SK-N-SH (cell line): Measurements from ENCODE around the gene WNT4. TPM values are rescaled to one million over a fixed set of nuclear protein-coding genes. Genes with fewer than 3 reads are reported as not detected.

Source experiments
- CTCF ChIA-PET: fragments of 300-600, 350-600 bp; formaldehyde crosslinking; extraction: SDS; loops from one replicate; lab custom pipeline; 2021; lab: Yijun Ruan, JAX
- POLR2A ChIA-PET: fragments of 350-600 bp; sonication (Branson Sonifier 250); formaldehyde crosslinking; extraction: SDS; loops from one replicate; lab custom pipeline; 2020; ENCODE audit warnings: antibody characterized with exemption, inconsistent platforms; lab: Yijun Ruan, JAX
- DNase-seq: peaks from one replicate; pipeline ENCODE4 v3.0.0; 2012
- H2AFZ ChIP-seq: fragments of 200-600 bp; sonication (generic); 2 replicates; pipeline ENCODE4 v1.8.1; 2016; ENCODE audit warnings: antibody characterized with exemption, mild to moderate bottlenecking, low read depth
- H3F3A ChIP-seq: fragments of 200-600 bp; sonication (generic); replicated peaks from 2 replicates; pipeline ENCODE3; 2016; ENCODE audit warnings: antibody characterized with exemption, mild to moderate bottlenecking; ENCODE audit not compliant: insufficient read depth
- H3K27ac ChIP-seq, 2 experiments: fragments of 200-500 bp in 1 of 2; fragments of 200-600 bp in 1 of 2; sonication (Bioruptor generic) in 1 of 2; sonication (generic), shearing (Covaris generic) in 1 of 2; 2 replicates each; pipeline versions ENCODE4 v1.5.1 to v1.6.1; 2014 to 2016; ENCODE audit warnings: low read depth in 2 of 2, inconsistent platforms in 1 of 2, low read length in 1 of 2, mild to moderate bottlenecking in 1 of 2, mixed read lengths in 1 of 2
- H3K27me3 ChIP-seq: fragments of 200-600 bp; sonication (generic), shearing (Covaris generic); 2 replicates; pipeline ENCODE4 v1.6.1; 2016; ENCODE audit warnings: mixed run types; ENCODE audit not compliant: insufficient read depth
- H3K36me3 ChIP-seq, 2 experiments: fragments of 200-500 bp in 1 of 2; fragments of 200-600 bp in 1 of 2; sonication (Bioruptor generic) in 1 of 2; sonication (generic) in 1 of 2; replicated peaks in 1 of 2; 2 replicates each; pipeline versions ENCODE3 to v1.5.1; 2014 to 2016; ENCODE audit warnings: low read length in 1 of 2, mild to moderate bottlenecking in 1 of 2; ENCODE audit not compliant: insufficient read depth in 2 of 2, control insufficient read depth in 1 of 2
- H3K4me1 ChIP-seq, 2 experiments: fragments of 200-500 bp in 1 of 2; fragments of 200-600 bp in 1 of 2; sonication (Bioruptor generic) in 1 of 2; sonication (generic), shearing (Covaris generic) in 1 of 2; 2 replicates each; pipeline versions ENCODE4 v1.5.1 to v1.6.1; 2014 to 2016; ENCODE audit warnings: low read depth in 1 of 2, low read length in 1 of 2, mixed run types in 1 of 2; ENCODE audit not compliant: insufficient read depth in 2 of 2, control insufficient read depth in 1 of 2
- H3K4me2 ChIP-seq: fragments of 200-600 bp; sonication (generic), shearing (Covaris generic); 2 replicates; pipeline ENCODE4 v1.6.1; 2017; ENCODE audit warnings: mixed run types
- H3K4me3 ChIP-seq, 2 experiments: fragments of 200-500 bp in 1 of 2; fragments of 200-600 bp in 1 of 2; sonication (Bioruptor generic) in 1 of 2; sonication (generic), shearing (Covaris generic) in 1 of 2; 2 replicates each; pipeline versions ENCODE4 v1.5.1 to v1.8.1; 2014 to 2016; ENCODE audit warnings: low read depth in 2 of 2, inconsistent platforms in 1 of 2, low read length in 1 of 2, mild to moderate bottlenecking in 1 of 2, mixed read lengths in 1 of 2, moderate library complexity in 1 of 2
- H3K79me2 ChIP-seq: fragments of 200-600 bp; sonication (generic); 2 replicates; pipeline ENCODE4 v1.8.1; 2017; ENCODE audit warnings: mild to moderate bottlenecking; ENCODE audit not compliant: insufficient read depth
- H3K9ac ChIP-seq: fragments of 200-600 bp; sonication (generic); 2 replicates; pipeline ENCODE4 v1.6.1; 2017; ENCODE audit warnings: mixed run types
- H3K9me2 ChIP-seq: fragments of 200-600 bp; sonication (generic); 2 replicates; pipeline ENCODE4 v1.6.1; 2017; ENCODE audit warnings: mixed run types
- H3K9me3 ChIP-seq: fragments of 200-600 bp; sonication (generic); 2 replicates; pipeline ENCODE4 v1.6.1; 2017; ENCODE audit warnings: mixed run types, mild to moderate bottlenecking, moderate library complexity
- H4K20me1 ChIP-seq: fragments of 200-600 bp; sonication (generic); 2 replicates; pipeline ENCODE4 v1.6.1; 2017; ENCODE audit warnings: mild to moderate bottlenecking, mixed run types; ENCODE audit not compliant: insufficient read depth
- CTCF ChIP-seq: fragments of 200-600 bp; sonication (generic); IDR thresholded peaks from 2 replicates; pipeline ENCODE4 v1.6.1; 2017; ENCODE audit warnings: antibody characterized with exemption, mild to moderate bottlenecking, moderate library complexity
- EP300 ChIP-seq, 2 experiments: IDR thresholded peaks; 2 replicates each; pipeline versions ENCODE4 v1.4.0 to v1.6.1; 2012; ENCODE audit warnings: borderline replicate concordance in 1 of 2, low read depth in 1 of 2, low read length in 1 of 2
- EZH2phosphoT487 ChIP-seq: fragments of 200-600 bp; sonication (generic); IDR thresholded peaks from 2 replicates; pipeline ENCODE4 v1.6.1; 2017; ENCODE audit warnings: low read depth, mixed run types, mild to moderate bottlenecking, antibody characterized with exemption, moderate library complexity, borderline replicate concordance
- GATA2 ChIP-seq: sonication (generic); formaldehyde crosslinking; IDR thresholded peaks from 2 replicates; pipeline ENCODE4 v1.5.0; 2020; ENCODE audit warnings: mild to moderate bottlenecking, missing genetic modification reagents
- IRF3 ChIP-seq: fragments of 150-350 bp; IDR thresholded peaks from 2 replicates; pipeline ENCODE4 v1.6.1; 2016; ENCODE audit warnings: mild to moderate bottlenecking, low read depth, low read length
- JUND ChIP-seq: IDR thresholded peaks from 2 replicates; pipeline ENCODE4 v1.4.0; 2012
- MXI1 ChIP-seq: IDR thresholded peaks from 2 replicates; pipeline ENCODE4 v1.6.1; 2012; ENCODE audit warnings: mild to moderate bottlenecking, low read depth, low read length, improper control_type of control experiment
- NFIC ChIP-seq: IDR thresholded peaks from 2 replicates; pipeline ENCODE4 v1.4.0; 2012; ENCODE audit warnings: borderline replicate concordance
- WGBS: methylation state at CpG from one replicate; pipeline ENCODE4 v1.1.6; 2017; ENCODE audit warnings: low lambda C conversion rate; 5-methylcytosine and 5-hydroxymethylcytosine counted together
- polyA plus RNA-seq, 3 experiments: library from polyadenylated mRNA; depleted of rRNA; stranded (reverse); fragments of >200 nt; gene quantifications; 2 replicates each; pipeline ENCODE4 v1.2.3, GENCODE V29; 2012
- TF ChIP-seq, protein P1 (sequence below): fragments of 150-350 bp; IDR thresholded peaks from 2 replicates; pipeline ENCODE4 v1.6.1; 2017; ENCODE audit warnings: antibody characterized with exemption, low read length, low read depth, borderline replicate concordance
- TF ChIP-seq, protein P2 (sequence below): IDR thresholded peaks from 2 replicates; pipeline ENCODE4 v1.4.0; 2012; ENCODE audit warnings: low read depth

The WNT4 gene
- polyA plus RNA-seq, 1 of the 3 experiments (the other 2 are of a cell fraction), result 0.03 TPM

GRCh38 chr1:22171951-22172715 is 29.2 kb upstream of the WNT4 start (continued):
- no peak for TF ChIP-seq EP300 (IDR thresholded peaks at IDR 0.05; ENCODE audit: borderline replicate concordance in 1 of 2, low read depth in 1 of 2, low read length in 1 of 2)

DNA sequence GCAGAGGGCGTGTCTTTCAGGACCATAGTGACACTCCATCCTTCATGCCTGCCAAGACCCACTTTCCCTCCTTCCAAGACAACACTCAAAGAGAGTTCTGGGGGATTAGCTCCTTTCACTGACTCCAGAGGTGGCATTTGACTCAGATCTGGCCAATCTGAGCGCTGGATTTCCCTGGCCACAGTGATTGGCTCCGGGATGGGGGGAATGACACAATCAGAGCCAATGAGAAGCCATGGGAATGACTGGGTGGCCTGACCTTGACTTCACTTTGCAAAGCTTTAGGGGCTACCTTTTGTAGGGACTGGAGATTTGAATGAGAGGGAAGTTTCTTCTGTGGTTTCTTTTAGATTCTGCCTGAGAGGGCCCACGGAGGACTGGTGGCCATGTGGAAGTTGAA is 26.9 kb upstream of the WNT4 start:
- no peaks in the 10 kb centered on the region for H3K79me2 ChIP-seq
- H3K4me2 ChIP-seq, result no peak overlapping the region
- H3K9me2 ChIP-seq, result no peaks in the 10 kb centered on the region
- H3K4me3 ChIP-seq, result no peak overlapping the region
- TF ChIP-seq, protein P1, sequence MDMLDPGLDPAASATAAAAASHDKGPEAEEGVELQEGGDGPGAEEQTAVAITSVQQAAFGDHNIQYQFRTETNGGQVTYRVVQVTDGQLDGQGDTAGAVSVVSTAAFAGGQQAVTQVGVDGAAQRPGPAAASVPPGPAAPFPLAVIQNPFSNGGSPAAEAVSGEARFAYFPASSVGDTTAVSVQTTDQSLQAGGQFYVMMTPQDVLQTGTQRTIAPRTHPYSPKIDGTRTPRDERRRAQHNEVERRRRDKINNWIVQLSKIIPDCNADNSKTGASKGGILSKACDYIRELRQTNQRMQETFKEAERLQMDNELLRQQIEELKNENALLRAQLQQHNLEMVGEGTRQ, result no peak
- TF ChIP-seq GATA2 (CRISPR knock-in tag) (no peak), MXI1 (no peak), NFIC (no peak), JUND (no peak), EZH2phosphoT487 (no peak), CTCF (no peak), IRF3 (no peak)
- TF ChIP-seq, protein P2, sequence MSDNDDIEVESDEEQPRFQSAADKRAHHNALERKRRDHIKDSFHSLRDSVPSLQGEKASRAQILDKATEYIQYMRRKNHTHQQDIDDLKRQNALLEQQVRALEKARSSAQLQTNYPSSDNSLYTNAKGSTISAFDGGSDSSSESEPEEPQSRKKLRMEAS, result no peak
- WGBS, result 62% methylated on average over 4 of the region's 4 CpGs
- no peaks in the 10 kb centered on the region for H3K9me3 ChIP-seq
- no peaks in the 10 kb centered on the region for H3F3A ChIP-seq
- H3K27ac ChIP-seq, result no peak overlapping the region
- H3K9ac ChIP-seq, result no peak overlapping the region
- ChIA-PET POLR2A (no interaction called here), CTCF (interaction anchor here (1.2 kb wide), 1 partner anchor 12 kb away, joined by 3 read pairs; no protein-coding TSS in a partner anchor)
- no peaks in the 10 kb centered on the region; the same call in 1 of the 2 replicates for H3K27me3 ChIP-seq
- H4K20me1 ChIP-seq, result no peaks in the 10 kb centered on the region
- no peak for DNase-seq
- no peaks in the 10 kb centered on the region for H3K36me3 ChIP-seq
- H3K4me1 ChIP-seq, result peaks cover 0 to 2% of the 10 kb centered on the region in 2 experiments; a peak in 1 of 4 replicates
- no peak overlapping the region for H2AFZ ChIP-seq
